Fibroblast of lung (primary cell): Measurements from ENCODE around the gene ESRRA. TPM values are rescaled to one million over a fixed set of nuclear protein-coding genes. Genes with fewer than 3 reads are reported as not detected.

ENCODE experiments used
- DNase-seq, 2 donors: peaks; one replicate each; pipeline versions ENCODE4 v3.0.0 to v3.0.0-alpha.2; 2010; ENCODE audit warnings: low read depth in 2 of 2
- H2AFZ ChIP-seq: 2 replicates; pipeline ENCODE4 v1.5.1; 2012; ENCODE audit warnings: low read length, control low read depth, inconsistent platforms
- H3K27ac ChIP-seq: 2 replicates; pipeline ENCODE4 v1.5.1; 2011; ENCODE audit warnings: low read length, control low read depth; ENCODE audit not compliant: insufficient read depth
- H3K27me3 ChIP-seq: 2 replicates; pipeline ENCODE4 v1.5.1; 2011; ENCODE audit warnings: mild to moderate bottlenecking, low read length; ENCODE audit not compliant: control insufficient read depth, insufficient read depth
- H3K36me3 ChIP-seq: 2 replicates; pipeline ENCODE4 v1.5.1; 2011; ENCODE audit warnings: low read length; ENCODE audit not compliant: control insufficient read depth, insufficient read depth
- H3K4me1 ChIP-seq: 2 replicates; pipeline ENCODE4 v1.5.1; 2011; ENCODE audit warnings: low read length; ENCODE audit not compliant: control insufficient read depth, insufficient read depth; ENCODE audit errors: extremely low read depth
- H3K4me2 ChIP-seq: 2 replicates; pipeline ENCODE4 v1.5.1; 2011; ENCODE audit warnings: low read length, control low read depth; ENCODE audit not compliant: insufficient read depth; ENCODE audit errors: extremely low read depth
- H3K4me3 ChIP-seq, 4 experiments: fragments of 200-600 bp in 1 of 4; sonication (generic) in 1 of 4; replicated peaks in 1 of 4; 2 replicates each; pipeline ENCODE4 v1.5.1; 2011 to 2016; ENCODE audit warnings: low read length in 4 of 4, low read depth in 3 of 4, mild to moderate bottlenecking in 3 of 4, control low read depth in 2 of 4, inconsistent platforms in 1 of 4, mixed read lengths in 1 of 4; ENCODE audit not compliant: insufficient read depth in 1 of 4; ENCODE audit errors: control extremely low read depth in 1 of 4
- H3K79me2 ChIP-seq: 2 replicates; pipeline ENCODE4 v1.5.1; 2012; ENCODE audit warnings: mild to moderate bottlenecking, low read length, inconsistent platforms; ENCODE audit not compliant: control insufficient read depth, insufficient read depth
- H3K9ac ChIP-seq: 2 replicates; pipeline ENCODE4 v1.5.1; 2011; ENCODE audit warnings: mild to moderate bottlenecking, low read length, control low read depth; ENCODE audit not compliant: insufficient read depth
- H3K9me3 ChIP-seq: 2 replicates; pipeline ENCODE4 v1.5.1; 2012; ENCODE audit warnings: low read depth, low read length; ENCODE audit not compliant: control insufficient read depth, insufficient read depth
- H4K20me1 ChIP-seq: 2 replicates; pipeline ENCODE4 v1.5.1; 2011; ENCODE audit warnings: low read length; ENCODE audit not compliant: control insufficient read depth, insufficient read depth; ENCODE audit errors: extremely low read depth
- CTCF ChIP-seq, 2 donors: IDR thresholded peaks in 1 of 2; conservative IDR thresholded peaks in 1 of 2; 1 replicate in 1 of 2; 2 replicates in 1 of 2; pipeline ENCODE4 v1.5.1; 2011 to 2012; ENCODE audit warnings: low read length in 2 of 2, control low read depth in 1 of 2, inconsistent platforms in 1 of 2, low read depth in 1 of 2, mild to moderate bottlenecking in 1 of 2
- EZH2 ChIP-seq: IDR thresholded peaks from 2 replicates; pipeline ENCODE4 v1.5.1; 2012; ENCODE audit warnings: low read length, control low read depth, mild to moderate bottlenecking; ENCODE audit errors: missing control alignments
- polyA plus RNA-seq, 2 donors: library from polyadenylated mRNA; depleted of rRNA in 1 of 2; stranded (reverse) in 1 of 2; unstranded in 1 of 2; fragments of >200 nt; gene quantifications; 2 replicates each; pipeline ENCODE4 v1.2.1, GENCODE V29; 2011 to 2012; ENCODE audit warnings: missing spikeins in 1 of 2
- total RNA-seq: library from RNA; depleted of rRNA; stranded (reverse); fragments of >200 nt; gene quantifications from 2 replicates; pipeline ENCODE4 v1.2.1, GENCODE V29; 2014

Gene ESRRA
- total and polyA plus RNA-seq, 2 donors (not counting 1 experiment from before 2014, with no cell fraction given): 6.7 to 32.5 TPM

- Histone ChIP-seq H3K27ac (no peak overlapping the region), H3K9me3 (no peaks in the 10 kb centered on the region)
Observed at GRCh38 chr11:64324692-64325469, 19.6 kb downstream of the ESRRA start.

GRCh38 chr11:64327375-64327774, 22.1 kb downstream of the ESRRA start:
- H3K79me2 ChIP-seq: no peaks in the 10 kb centered on the region

More at GRCh38 chr11:64324692-64325469, 19.6 kb downstream of the ESRRA start:
- TF ChIP-seq CTCF (conservative IDR thresholded peaks at IDR 0.05 in 1 of 2, IDR thresholded peaks at IDR 0.05 in 1 of 2; ENCODE audit: low read depth in 1 of 2, low read length in 2 of 2) (no peak), EZH2 (no peak)
- H3K4me3 ChIP-seq: no peak overlapping the region
- DNase-seq: no peak
- no peaks in the 10 kb centered on the region for H3K4me1 ChIP-seq
- no peak overlapping the region for H3K9ac ChIP-seq
- H3K36me3 ChIP-seq: peaks cover 5% of the 10 kb centered on the region
- H2AFZ ChIP-seq: no peak overlapping the region
- H4K20me1 ChIP-seq: no peaks in the 10 kb centered on the region
- H3K4me2 ChIP-seq: no peak overlapping the region
- no peaks in the 10 kb centered on the region for H3K79me2 ChIP-seq
- no peaks in the 10 kb centered on the region for H3K27me3 ChIP-seq

GRCh38 chr11:64327993-64328392, 22.7 kb downstream of the ESRRA start:
- H4K20me1 ChIP-seq: no peaks in the 10 kb centered on the region
- H2AFZ ChIP-seq: no peak overlapping the region
- no peaks in the 10 kb centered on the region for H3K79me2 ChIP-seq
- DNase-seq: no peak
- H3K9me3 ChIP-seq: no peaks in the 10 kb centered on the region
- TF ChIP-seq EZH2 (no peak), CTCF (conservative IDR thresholded peaks at IDR 0.05 in 1 of 2, IDR thresholded peaks at IDR 0.05 in 1 of 2; ENCODE audit: low read depth in 1 of 2, low read length in 2 of 2) (no peak)
- no peaks in the 10 kb centered on the region for H3K36me3 ChIP-seq
- no peak overlapping the region for H3K27ac ChIP-seq
- no peak overlapping the region for H3K4me3 ChIP-seq
- no peaks in the 10 kb centered on the region for H3K27me3 ChIP-seq
- no peak overlapping the region for H3K4me2 ChIP-seq
- peaks cover 8% of the 10 kb centered on the region for H3K4me1 ChIP-seq
- no peak overlapping the region for H3K9ac ChIP-seq

More at GRCh38 chr11:64327375-64327774, 22.1 kb downstream of the ESRRA start:
- Histone ChIP-seq H3K27ac (no peak overlapping the region), H2AFZ (no peak overlapping the region), H3K9me3 (no peaks in the 10 kb centered on the region), H3K4me1 (peaks cover 8% of the 10 kb centered on the region), H3K27me3 (no peaks in the 10 kb centered on the region), H4K20me1 (no peaks in the 10 kb centered on the region), H3K36me3 (peaks cover 1% of the 10 kb centered on the region), H3K4me3 (no peak overlapping the region), H3K9ac (no peak overlapping the region), H3K4me2 (no peak overlapping the region)
- DNase-seq: no peak
- no peak for TF ChIP-seq EZH2
- no peak for TF ChIP-seq CTCF (conservative IDR thresholded peaks at IDR 0.05 in 1 of 2, IDR thresholded peaks at IDR 0.05 in 1 of 2; ENCODE audit: low read depth in 1 of 2, low read length in 2 of 2)
